GM12878 (cell line): Measurements from ENCODE around the gene NUP50. TPM values are rescaled to one million over a fixed set of nuclear protein-coding genes. Genes with fewer than 3 reads are reported as not detected.

Experiments
- ATAC-seq: fragments of 200-7000 bp; cut with Tn5 transposase; 3 replicates; pipeline ENCODE4 v1.9.1; 2020; ENCODE audit warnings: mild to moderate bottlenecking, moderate library complexity
- BruUV-seq: library from RNA; stranded (reverse); fragments of 400-500 nt; replicated peaks from 2 replicates; lab custom pipeline; 2021; lab: Mats Ljungman, UMichigan
- CTCF ChIA-PET: fragments of 300-600 bp; sonication (Branson Sonifier 250); formaldehyde crosslinking; extraction: SDS; loops from one replicate; lab custom pipeline; 2021; ENCODE audit warnings: inconsistent platforms; lab: Yijun Ruan, JAX
- POLR2A ChIA-PET: fragments of 350-600 bp; formaldehyde crosslinking; extraction: SDS; loops from one replicate; lab custom pipeline; 2021; ENCODE audit warnings: inconsistent platforms; lab: Charles Lee
- RAD21 ChIA-PET: fragments of 300-600 bp; sonication (Branson Sonifier 250); formaldehyde crosslinking; loops from one replicate; lab custom pipeline; 2023; ENCODE audit warnings: antibody characterized with exemption; ENCODE audit not compliant: unreplicated experiment; lab: Charles Lee
- SMC1A ChIA-PET: fragments of 300-600 bp; sonication (Branson Sonifier 250); formaldehyde crosslinking; loops from one replicate; lab custom pipeline; 2023; ENCODE audit not compliant: unreplicated experiment, uncharacterized antibody; lab: Charles Lee
- DNase-seq: peaks from one replicate; pipeline ENCODE4 v3.0.0-alpha.2; 2011; ENCODE audit warnings: low read depth, low spot score
- FAIRE-seq: peaks from 3 replicates; lab custom pipeline; 2011; peaks lifted over from hg19 to GRCh38; lab: Jason Lieb, UNC
- H2AFZ ChIP-seq: 2 replicates; pipeline ENCODE4 v1.6.0; 2011; ENCODE audit warnings: low read depth, low read length, control low read depth; ENCODE audit not compliant: control insufficient read depth
- H3K27ac ChIP-seq: 2 replicates; pipeline ENCODE4 v1.5.1; 2011; ENCODE audit warnings: control low read depth; ENCODE audit not compliant: control insufficient read depth, insufficient read depth
- H3K27me3 ChIP-seq, 2 experiments: replicated peaks in 1 of 2; 2 replicates each; pipeline versions ENCODE4 v1.6.0 to v1.6.1; 2011; ENCODE audit warnings: low read length in 1 of 2; ENCODE audit not compliant: control insufficient read depth in 2 of 2, insufficient read depth in 2 of 2
- H3K36me3 ChIP-seq, 2 experiments: 2 replicates each; pipeline ENCODE4 v1.5.1; 2011; ENCODE audit warnings: low read length in 1 of 2; ENCODE audit not compliant: control insufficient read depth in 2 of 2, insufficient read depth in 2 of 2
- H3K4me1 ChIP-seq: 2 replicates; pipeline ENCODE4 v1.6.1; 2011; ENCODE audit warnings: mild to moderate bottlenecking, low read length, moderate library complexity, mixed read lengths; ENCODE audit not compliant: control insufficient read depth, insufficient read depth
- H3K4me2 ChIP-seq: 2 replicates; pipeline ENCODE4 v1.6.0; 2011; ENCODE audit warnings: control low read depth; ENCODE audit not compliant: control insufficient read depth, insufficient read depth
- H3K4me3 ChIP-seq: fragments of 200-600 bp; sonication (generic); 2 replicates; pipeline ENCODE4 v1.5.1; 2016
- H3K79me2 ChIP-seq: 2 replicates; pipeline ENCODE4 v1.6.0; 2011; ENCODE audit warnings: low read length; ENCODE audit not compliant: control insufficient read depth, insufficient read depth
- H3K9ac ChIP-seq: 2 replicates; pipeline ENCODE4 v1.8.0; 2011; ENCODE audit warnings: low read length, control low read depth, mixed read lengths; ENCODE audit not compliant: control insufficient read depth, insufficient read depth
- H3K9me3 ChIP-seq: replicated peaks from 3 replicates; pipeline ENCODE4 v1.5.1; 2011; ENCODE audit warnings: mild to moderate bottlenecking, low read length; ENCODE audit not compliant: control insufficient read depth, insufficient read depth
- H4K20me1 ChIP-seq: 2 replicates; pipeline ENCODE4 v1.6.0; 2011; ENCODE audit not compliant: control insufficient read depth, insufficient read depth
- CREM ChIP-seq: IDR thresholded peaks from 2 replicates; pipeline ENCODE4 v1.6.1; 2014; ENCODE audit warnings: antibody characterized with exemption, low read depth
- KAT2A ChIP-seq: conservative IDR thresholded peaks from 2 replicates; pipeline ENCODE4 v1.6.1; 2011; ENCODE audit warnings: low read depth, low read length; ENCODE audit not compliant: control insufficient read depth
- NRF1 ChIP-seq: conservative IDR thresholded peaks from 2 replicates; pipeline ENCODE4 v1.6.1; 2011; ENCODE audit warnings: mild to moderate bottlenecking, low read depth, low read length, improper control_type of control experiment
- RB1 ChIP-seq: fragments of 450-650 bp; formaldehyde crosslinking; IDR thresholded peaks from 2 replicates; pipeline ENCODE4 v1.6.1; 2017; ENCODE audit warnings: mild to moderate bottlenecking, borderline replicate concordance
- SMAD1 ChIP-seq: fragments of 450-650 bp; IDR thresholded peaks from 2 replicates; pipeline ENCODE4 v1.6.1; 2018; ENCODE audit warnings: mild to moderate bottlenecking, low read depth; ENCODE audit not compliant: partially characterized antibody
- SREBF1 ChIP-seq: IDR thresholded peaks from 2 replicates; pipeline ENCODE4 v1.6.1; 2012; ENCODE audit warnings: mild to moderate bottlenecking, low read length
- SUPT20H ChIP-seq: IDR thresholded peaks from 2 replicates; pipeline ENCODE4 v1.6.1; 2011; ENCODE audit warnings: low read depth, mild to moderate bottlenecking, low read length, moderate library complexity, borderline replicate concordance; ENCODE audit not compliant: control insufficient read depth
- ZNF24 ChIP-seq: fragments of 450-650 bp; IDR thresholded peaks from 2 replicates; pipeline ENCODE4 v1.6.1; 2017; ENCODE audit warnings: antibody characterized with exemption, mild to moderate bottlenecking
- WGBS: methylation state at CpG from one replicate; pipeline ENCODE4 v1.1.6; 2016; ENCODE audit warnings: low lambda C conversion rate; ENCODE audit not compliant: insufficient replicate concordance, insufficient coverage; ENCODE audit errors: missing lambda C conversion rate; 5-methylcytosine and 5-hydroxymethylcytosine counted together
- in situ Hi-C: fragments of 300-500 bp; cut with MboI; formaldehyde crosslinking; loops from 9 replicates; pipeline ENCODE4 v1.14.3; 2018; ENCODE audit warnings: mixed read lengths
- intact Hi-C: fragments of 100-400 bp; cut with micrococcal nuclease; formaldehyde crosslinking; loops from one replicate; pipeline ENCODE4 v1.14.2; 2022; ENCODE audit not compliant: unreplicated experiment
- polyA plus RNA-seq, 11 experiments: library from polyadenylated mRNA; depleted of rRNA in 4 of 11; unstranded in 6 of 11; stranded (reverse) in 5 of 11; fragments of >200 nt; fragmentation: Nextera tagmentation in 4 of 11; fragmentation: Illumina TruSeq in 1 of 11; extraction: Ambion mirVana in 4 of 11; extraction: Trizol in 1 of 11; gene quantifications; 1 replicate in 1 of 11; 2 replicates in 10 of 11; pipeline versions ENCODE4 v1.2.1 to v1.2.3, GENCODE V29; 2011 to 2016; ENCODE audit warnings: inconsistent platforms in 2 of 11, missing spikeins in 2 of 11, low read depth in 1 of 11
- total RNA-seq, 4 experiments: library from RNA; depleted of rRNA in 3 of 4; stranded (reverse); fragments of >200 nt in 3 of 4; fragmentation: Illumina TruSeq in 1 of 4; extraction: Trizol in 1 of 4; gene quantifications; 2 replicates each; pipeline versions ENCODE4 v1.2.1 to v1.2.3, GENCODE V29; 2013 to 2021
- TF ChIP-seq, protein P1 (sequence below): fragments of 450-650 bp; IDR thresholded peaks from 2 replicates; pipeline ENCODE4 v1.6.1; 2014; ENCODE audit warnings: mild to moderate bottlenecking

Gene NUP50
- total and polyA plus RNA-seq, 10 of the 15 experiments (the other 5 are each of a cell fraction or from before 2014, with no cell fraction given), result 36.8 to 125 (median 78.8) TPM

DNA sequence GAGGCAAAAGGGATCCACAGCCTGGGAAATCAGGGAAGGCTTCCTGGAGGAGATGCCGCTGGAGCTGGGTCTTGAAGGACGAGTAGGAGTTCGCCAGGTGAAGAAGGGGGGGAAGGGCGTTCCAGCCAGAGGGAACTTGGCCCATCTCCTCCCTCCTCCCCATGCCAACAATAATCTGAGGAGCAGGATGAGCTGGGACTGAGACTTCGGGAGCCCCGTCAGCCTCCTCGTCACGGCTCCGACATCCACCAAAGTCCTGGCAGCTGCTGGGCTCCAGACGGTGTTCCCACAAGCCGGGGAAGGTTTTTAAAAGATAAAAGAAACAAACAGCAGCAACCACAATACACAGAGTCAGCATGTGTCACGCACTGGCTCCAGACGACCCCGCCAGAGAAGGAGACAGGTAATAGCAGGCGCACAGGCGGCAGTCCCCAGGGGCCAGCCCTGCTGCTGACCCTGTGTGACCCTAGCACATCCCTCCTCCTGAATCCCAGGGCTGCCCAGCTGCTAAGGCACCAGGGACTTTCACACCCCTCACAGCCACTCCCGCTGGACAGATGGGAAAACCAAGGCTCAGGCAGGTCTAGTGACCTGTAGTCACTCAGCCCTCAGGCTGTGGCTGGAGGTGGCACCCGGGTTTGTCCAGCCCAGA lies 37.3 kb downstream of the NUP50 start:
- 96% methylated on average over 18 of the region's 18 CpGs for WGBS
- Histone ChIP-seq H3K4me1 (no peaks in the 10 kb centered on the region), H3K9me3 (no peaks in the 10 kb centered on the region), H4K20me1 (no peaks in the 10 kb centered on the region), H3K79me2 (no peaks in the 10 kb centered on the region), H3K27ac (no peak overlapping the region), H3K27me3 (no peaks in the 10 kb centered on the region), H3K36me3 (peaks cover 16 to 59% of the 10 kb centered on the region in 2 experiments), H3K9ac (no peak overlapping the region), H3K4me2 (no peak overlapping the region), H2AFZ (no peak overlapping the region), H3K4me3 (no peak overlapping the region)
- ChIA-PET RAD21 (no interaction called here), POLR2A (no interaction called here), SMC1A (interaction anchor here (0.7 kb wide), 1 partner anchor 35 kb away, joined by 3 read pairs; no protein-coding TSS in a partner anchor), CTCF (no interaction called here)
- no peak for FAIRE-seq
- TF ChIP-seq ZNF24 (no peak), SREBF1 (no peak), RB1 (no peak), CREM (no peak), NRF1 (no peak), KAT2A (no peak), SMAD1 (no peak), SUPT20H (no peak)
- TF ChIP-seq, protein P1, sequence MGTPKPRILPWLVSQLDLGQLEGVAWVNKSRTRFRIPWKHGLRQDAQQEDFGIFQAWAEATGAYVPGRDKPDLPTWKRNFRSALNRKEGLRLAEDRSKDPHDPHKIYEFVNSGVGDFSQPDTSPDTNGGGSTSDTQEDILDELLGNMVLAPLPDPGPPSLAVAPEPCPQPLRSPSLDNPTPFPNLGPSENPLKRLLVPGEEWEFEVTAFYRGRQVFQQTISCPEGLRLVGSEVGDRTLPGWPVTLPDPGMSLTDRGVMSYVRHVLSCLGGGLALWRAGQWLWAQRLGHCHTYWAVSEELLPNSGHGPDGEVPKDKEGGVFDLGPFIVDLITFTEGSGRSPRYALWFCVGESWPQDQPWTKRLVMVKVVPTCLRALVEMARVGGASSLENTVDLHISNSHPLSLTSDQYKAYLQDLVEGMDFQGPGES, result no peak
- no TSS peak for BruUV-seq
- no peak for ATAC-seq
- intact Hi-C loops (no loop called here), in situ Hi-C loops (no loop called here)
- no peak for DNase-seq
